ENCODE results near the gene PIK3C2G. TPM values are rescaled to one million over a fixed set of nuclear protein-coding genes. Genes with fewer than 3 reads are reported as not detected.
"Not testable (repeated sequence)": the region's sequence is repeated elsewhere in the genome, so short reads cannot be mapped to it uniquely, and the experiment has no call there.

PIK3C2G gene
- total RNA-seq, 1 experiment from 2014 or later: not detected

GRCh38 chr12:18629916-18630315, 368.6 kb downstream of the PIK3C2G start:
- peak; percentile 68 for DNase-seq (ENCODE audit: low read depth)

- no peak for DNase-seq (ENCODE audit: low read depth)
Observed at GRCh38 chr12:18631339-18631738, 370.0 kb downstream of the PIK3C2G start.

- no peak for DNase-seq (ENCODE audit: low read depth)
Observed at GRCh38 chr12:18632848-18633247, 371.5 kb downstream of the PIK3C2G start.

- no peak for DNase-seq (ENCODE audit: low read depth)
Observed at GRCh38 chr12:18634382-18634781, 373.1 kb downstream of the PIK3C2G start.

GRCh38 chr12:18640321-18640955, 379.1 kb downstream of the PIK3C2G start:
- no peak for DNase-seq (ENCODE audit: low read depth)

- DNase-seq (ENCODE audit: low read depth): no peak
Observed at GRCh38 chr12:18643681-18644080, 382.4 kb downstream of the PIK3C2G start.

GRCh38 chr12:18644564-18644963, 383.2 kb downstream of the PIK3C2G start:
- no peak for DNase-seq (ENCODE audit: low read depth)

- no peak for DNase-seq (ENCODE audit: low read depth)
Observed at GRCh38 chr12:18646286-18646890, 385.1 kb downstream of the PIK3C2G start.

- peak; percentile 83 for DNase-seq (ENCODE audit: low read depth)
Observed at GRCh38 chr12:18651525-18651924, 390.2 kb downstream of the PIK3C2G start.

- DNase-seq (ENCODE audit: low read depth): no peak
Observed at GRCh38 chr12:18652596-18652995, 391.3 kb downstream of the PIK3C2G start.

GRCh38 chr12:18653465-18653864, 392.1 kb downstream of the PIK3C2G start:
- no peak for DNase-seq (ENCODE audit: low read depth)

- DNase-seq (ENCODE audit: low read depth): no peak
Observed at GRCh38 chr12:18655351-18655750, 394.0 kb downstream of the PIK3C2G start.

- DNase-seq (ENCODE audit: low read depth): no peak
Observed at GRCh38 chr12:18658179-18658578, 396.9 kb downstream of the PIK3C2G start.

GRCh38 chr12:18658829-18659228, 397.5 kb downstream of the PIK3C2G start:
- peak; percentile 40 for DNase-seq (ENCODE audit: low read depth)

GRCh38 chr12:18676141-18676540, 414.8 kb downstream of the PIK3C2G start:
- no peak for DNase-seq (ENCODE audit: low read depth)

GRCh38 chr12:18676996-18677588, 415.8 kb downstream of the PIK3C2G start:
- no peak for DNase-seq (ENCODE audit: low read depth)

GRCh38 chr12:18681818-18682217, 420.5 kb downstream of the PIK3C2G start:
- DNase-seq (ENCODE audit: low read depth): no peak

GRCh38 chr12:18683327-18684013, 422.2 kb downstream of the PIK3C2G start:
- peak; percentile 82 for DNase-seq (ENCODE audit: low read depth)

- DNase-seq (ENCODE audit: low read depth): no peak
Observed at GRCh38 chr12:18684430-18684829, 423.1 kb downstream of the PIK3C2G start.

GRCh38 chr12:18689771-18690170, 428.5 kb downstream of the PIK3C2G start:
- no peak for DNase-seq (ENCODE audit: low read depth)

- peak; percentile 97 for DNase-seq (ENCODE audit: low read depth)
Observed at GRCh38 chr12:18690653-18691052, 429.3 kb downstream of the PIK3C2G start.

GRCh38 chr12:18693986-18694385, 432.7 kb downstream of the PIK3C2G start:
- DNase-seq (ENCODE audit: low read depth): not testable (repeated sequence)
